Cerebellar nuclear complex (tissue), 1 donor: ENCODE measurements around the gene KYAT1.

Experiments
- DNase-seq, 2 experiments: peaks; one replicate each; lab custom pipeline; 2025; lab: John Stamatoyannopoulos, UW

KYAT1 gene

GRCh38 chr9:128838338-128838737 lies 43.4 kb downstream of the KYAT1 start:
- no peak for DNase-seq

GRCh38 chr9:128836509-128837145 lies 45.1 kb downstream of the KYAT1 start:
- no peak for DNase-seq

DNA sequence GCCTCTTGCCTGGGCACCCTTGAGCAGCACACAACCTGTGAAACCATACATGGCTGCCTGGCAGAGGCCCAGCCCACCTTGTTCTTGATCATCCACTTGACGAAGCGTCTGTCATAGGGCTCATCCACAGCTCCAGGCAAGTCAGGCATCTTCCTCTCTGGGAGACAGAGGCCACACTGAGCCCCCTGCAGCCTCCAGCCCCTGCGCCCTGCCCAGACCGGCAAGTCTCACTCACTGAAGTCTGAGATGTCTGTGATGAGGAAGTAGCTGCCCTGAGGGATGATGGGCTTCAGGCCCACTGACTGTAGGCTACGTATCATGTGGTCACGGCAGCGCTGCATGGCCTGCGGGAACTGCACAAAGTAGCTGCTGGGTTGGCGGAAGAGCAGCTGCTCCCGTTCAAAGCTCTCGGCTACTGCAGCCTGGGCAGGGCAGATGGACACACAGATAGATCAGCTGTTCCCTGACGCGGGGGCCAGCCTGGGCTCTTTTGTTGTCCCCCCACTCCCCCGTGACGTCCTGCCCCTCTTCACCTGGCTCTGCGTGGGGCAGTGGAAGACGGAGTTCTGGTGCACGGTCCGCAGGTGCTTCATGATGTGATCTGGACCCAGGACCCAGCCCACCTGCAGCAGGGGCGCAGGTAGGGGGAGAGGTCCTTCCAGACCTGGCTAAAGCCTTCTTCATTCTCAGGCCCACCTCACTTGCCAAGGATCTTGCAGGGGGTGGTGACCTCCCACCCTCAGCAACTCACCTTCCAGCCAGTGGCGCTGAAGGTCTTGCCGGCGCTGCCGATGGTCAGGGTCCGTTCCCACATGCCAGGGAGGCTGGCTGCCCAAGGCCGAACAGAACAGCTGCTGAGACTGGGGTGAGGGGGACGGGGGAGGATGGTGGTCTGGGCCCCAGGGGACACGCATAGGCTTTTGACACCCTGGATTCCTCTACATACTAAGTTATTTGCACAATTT lies 46.2 kb downstream of the KYAT1 start:
- DNase-seq, result no peak

DNA sequence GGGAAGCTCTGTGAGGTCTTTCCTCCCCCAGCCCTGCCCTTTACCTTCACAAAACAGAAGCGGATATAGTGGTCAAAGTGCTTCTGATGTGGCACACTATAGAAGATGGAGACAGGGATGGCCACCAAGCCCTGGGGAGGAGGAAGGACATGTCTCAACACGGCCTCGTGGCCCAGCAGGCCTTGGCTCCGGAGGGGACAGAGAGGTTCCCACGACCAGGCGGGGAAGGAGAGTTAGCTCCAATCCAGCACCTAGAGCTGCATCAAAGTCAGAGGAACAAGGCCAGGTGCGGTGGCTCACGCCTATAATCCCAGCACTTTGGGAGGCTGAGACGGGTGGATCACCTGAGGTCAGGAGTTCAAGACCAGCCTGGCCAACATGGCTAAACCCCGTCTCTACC lies 48.1 kb downstream of the KYAT1 start:
- no peak for DNase-seq

- peak; percentile 56 to 83 for DNase-seq
Measured at GRCh38 chr9:128829477-128830251, 52.1 kb downstream of the KYAT1 start, which contains the start of gene SPOUT1. SPOUT1 (minus strand) TSS chr9:128829794; CDS start chr9:128829780, 14 bp downstream.

DNA sequence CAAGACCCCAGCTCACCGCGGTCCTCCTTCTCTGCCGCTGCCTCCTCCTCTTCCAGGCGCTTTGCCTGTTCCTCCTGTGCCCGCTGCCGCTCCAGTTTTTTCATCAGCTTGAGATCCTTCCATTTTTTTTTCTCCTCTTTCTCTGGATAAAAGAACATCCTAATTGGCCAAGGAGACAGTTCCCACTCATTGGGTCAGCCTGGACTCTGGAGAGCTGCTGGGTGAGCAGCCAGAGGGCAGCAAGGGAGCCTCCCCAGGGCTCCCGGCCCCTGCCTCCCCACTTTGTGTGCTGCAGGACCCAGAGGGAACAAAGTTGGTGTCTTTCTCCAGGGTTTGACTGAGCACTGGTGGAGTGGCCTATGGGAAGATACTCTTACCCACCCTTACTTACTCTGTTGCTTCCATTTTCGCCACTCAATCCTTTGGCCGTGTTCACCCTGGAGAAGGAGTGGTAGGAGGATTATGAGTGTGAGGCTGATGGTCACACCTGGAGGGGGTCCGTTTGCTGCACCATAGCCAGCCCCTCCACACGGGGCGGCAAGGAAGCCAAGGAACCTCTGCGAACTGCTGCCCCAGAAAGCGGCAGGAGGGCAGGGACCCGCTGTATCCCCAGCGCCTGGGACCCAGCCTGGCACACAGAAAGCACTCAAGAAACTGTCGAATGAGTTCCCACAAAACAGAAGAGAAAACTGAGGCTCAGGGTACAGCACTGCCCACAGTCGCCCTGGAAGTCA lies 52.9 kb downstream of the KYAT1 start:
- no peak for DNase-seq

GRCh38 chr9:128828267-128828666 lies 53.5 kb downstream of the KYAT1 start:
- no peak for DNase-seq

DNA sequence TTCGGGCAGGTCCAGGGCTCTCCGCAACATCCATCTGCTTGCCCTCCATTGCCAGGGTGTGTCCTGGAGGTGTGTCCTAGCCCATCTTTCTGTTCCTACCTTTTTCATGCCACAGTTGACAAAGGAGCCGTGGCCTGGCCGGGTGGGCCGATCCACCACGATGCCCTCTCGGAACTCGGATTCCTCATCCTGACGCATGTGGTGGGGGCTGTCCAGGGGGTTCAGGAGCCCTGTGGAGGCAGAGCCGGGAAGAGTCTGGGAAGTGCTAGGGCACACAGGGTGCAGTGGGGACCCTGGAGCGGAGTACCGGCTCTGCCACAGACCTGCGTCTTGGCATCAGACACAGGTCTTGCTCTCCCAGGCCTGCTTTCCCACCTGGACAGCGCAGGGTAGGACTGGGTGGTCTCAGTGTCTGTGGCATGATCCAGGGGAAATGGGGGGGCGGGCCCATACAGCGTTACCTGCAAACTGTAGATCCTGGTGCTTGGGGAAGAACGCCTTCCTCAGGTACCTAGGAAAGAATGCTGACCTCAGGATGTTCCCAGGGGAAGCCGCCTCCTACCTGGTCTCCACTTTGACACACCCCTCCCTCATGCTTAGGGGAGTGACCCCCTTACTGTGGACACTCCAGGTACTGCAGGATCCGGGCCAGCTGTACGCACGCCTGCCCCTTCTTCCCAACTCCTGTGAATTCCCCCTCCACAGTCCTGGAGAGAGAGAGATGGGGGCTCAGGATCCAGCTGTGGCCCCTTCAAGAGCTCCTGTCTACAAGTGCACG lies 55.6 kb downstream of the KYAT1 start:
- no peak for DNase-seq

DNA sequence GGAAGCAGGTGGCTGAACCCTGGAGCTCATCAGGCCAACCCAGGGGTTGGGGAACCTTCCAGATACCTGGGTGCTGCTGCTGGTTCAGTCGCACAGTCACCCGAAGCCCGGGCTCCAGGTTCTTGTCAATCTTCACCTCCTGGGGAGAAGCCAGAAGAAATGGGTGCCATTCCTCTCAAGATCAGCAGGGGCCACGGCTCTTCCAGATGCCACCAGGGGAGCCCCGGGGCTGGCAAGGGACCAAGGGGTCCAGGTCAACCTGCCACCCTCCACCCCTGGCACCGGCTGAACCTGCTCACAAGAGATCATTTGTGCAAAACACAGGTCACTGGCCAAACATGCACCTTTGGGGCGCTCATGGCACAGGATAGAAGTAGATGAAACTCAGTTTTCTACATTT lies 56.8 kb downstream of the KYAT1 start:
- DNase-seq, result no peak

GRCh38 chr9:128823903-128824406 lies 57.8 kb downstream of the KYAT1 start:
- DNase-seq, result no peak

DNA sequence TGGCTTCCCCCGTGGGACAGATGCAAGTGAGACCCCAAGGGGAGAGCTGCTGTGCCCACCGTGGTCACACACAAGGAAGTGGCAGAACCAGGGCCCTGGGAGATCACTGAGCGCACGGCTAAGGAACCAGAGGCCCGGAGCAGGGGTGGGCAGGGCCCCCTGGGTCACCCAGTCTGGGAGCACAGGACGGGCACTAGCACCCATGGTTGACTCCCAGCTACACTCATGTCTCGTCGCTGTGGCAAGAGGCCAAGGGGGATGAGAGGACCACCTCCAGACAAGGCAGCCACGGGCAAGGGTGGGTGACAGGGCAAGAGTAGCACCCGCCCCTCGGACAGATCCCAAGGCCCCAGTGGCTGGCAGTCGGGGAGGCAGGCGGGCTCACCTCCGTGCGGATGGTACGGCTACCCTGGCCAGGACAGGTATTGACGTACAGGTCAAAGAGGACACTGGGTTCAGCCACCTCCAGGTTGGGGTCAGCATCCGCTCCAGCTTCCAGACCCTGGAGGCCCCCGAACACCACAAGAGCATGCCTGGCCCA lies 58.3 kb downstream of the KYAT1 start:
- no peak for DNase-seq

GRCh38 chr9:128822407-128823042 lies 59.2 kb downstream of the KYAT1 start:
- DNase-seq, result no peak

GRCh38 chr9:128821584-128822406 lies 60.0 kb downstream of the KYAT1 start:
- DNase-seq, result no peak

DNA sequence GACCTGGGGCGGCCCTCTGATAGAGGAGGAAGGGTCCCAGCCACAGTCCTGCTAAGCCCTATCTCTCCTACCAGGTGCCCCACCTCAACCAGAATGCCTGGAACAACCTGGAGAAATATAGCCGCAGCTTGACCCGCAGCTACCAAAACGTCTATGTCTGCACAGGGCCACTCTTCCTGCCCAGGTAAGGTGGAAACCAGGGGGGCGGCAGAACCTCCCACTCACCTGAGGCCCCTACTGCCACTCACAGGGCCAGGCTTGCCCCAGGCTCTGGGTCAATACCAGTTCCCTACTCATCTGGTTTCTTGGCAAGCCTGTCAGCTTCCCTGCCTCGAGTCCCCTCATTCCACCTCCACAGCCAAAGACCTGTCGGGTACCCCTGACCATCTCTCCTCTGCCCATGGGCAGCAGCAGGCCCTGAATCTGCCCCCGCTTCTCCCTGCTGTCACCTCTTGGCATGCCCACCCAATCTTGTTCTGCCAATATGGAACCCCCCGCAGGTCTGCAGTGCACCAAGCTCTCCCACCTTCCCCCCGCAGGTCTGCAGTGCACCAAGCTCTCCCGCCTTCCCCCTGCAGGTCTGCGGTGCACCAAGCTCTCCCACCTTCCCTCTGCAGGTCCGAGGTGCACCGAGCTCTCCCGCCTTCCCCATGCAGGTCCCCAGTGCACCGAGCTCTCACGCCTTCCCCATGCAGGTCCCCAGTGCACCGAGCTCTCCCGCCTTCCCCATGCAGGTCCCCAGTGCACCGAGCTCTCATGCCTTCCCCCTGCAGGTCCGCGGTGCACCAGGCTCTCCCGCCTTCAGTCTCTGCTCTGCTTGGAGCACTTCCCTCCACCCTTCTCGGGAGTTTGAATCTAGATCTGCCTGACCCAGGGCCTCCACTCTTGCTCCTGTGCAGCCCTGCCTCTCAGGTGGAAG lies 60.8 kb downstream of the KYAT1 start:
- DNase-seq, result no peak

DNA sequence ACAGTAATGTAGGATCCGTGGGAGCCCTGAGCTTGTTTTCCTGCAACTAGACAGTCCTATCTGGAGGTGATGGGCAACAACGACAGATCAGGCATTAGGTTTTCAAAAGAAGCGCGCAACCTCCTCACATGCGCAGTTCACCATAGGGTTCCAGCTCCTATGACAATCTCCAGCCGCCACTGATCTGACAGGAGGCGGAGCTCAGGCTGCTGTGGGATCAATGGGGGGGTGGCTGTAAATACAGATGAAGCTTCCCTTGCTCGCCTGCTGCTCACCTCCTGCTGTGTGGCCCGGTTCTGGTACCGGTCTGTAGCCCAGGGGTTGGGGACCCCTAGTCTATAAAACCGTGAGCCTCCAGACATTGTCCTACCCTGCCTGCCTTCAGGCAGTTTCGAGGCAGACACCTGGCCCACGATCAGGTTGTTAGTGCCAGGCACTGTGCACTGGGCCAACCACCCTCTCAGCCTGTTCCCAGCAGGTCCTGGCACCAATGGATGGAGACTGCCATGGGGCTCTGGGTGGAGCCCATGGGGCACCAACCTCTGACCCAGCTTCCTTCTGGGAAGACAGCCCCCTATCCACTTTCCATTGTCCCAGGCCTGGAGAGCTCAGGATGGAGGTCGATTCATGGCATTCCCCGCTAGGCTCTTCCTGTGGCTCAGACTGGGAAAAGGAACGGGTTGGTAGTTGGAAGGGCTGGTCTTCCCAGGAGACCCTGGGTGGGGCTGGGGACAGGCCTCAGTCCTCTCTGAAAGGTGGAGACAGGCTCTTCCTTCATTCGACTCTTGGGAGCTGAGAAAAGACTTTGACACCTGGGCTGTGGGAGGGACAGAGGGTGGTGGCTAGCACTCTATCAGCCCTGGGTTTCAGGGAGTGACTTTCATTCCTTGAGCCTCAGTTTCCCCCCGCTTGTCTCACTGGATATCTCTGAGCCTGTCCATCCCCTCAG lies 61.8 kb downstream of the KYAT1 start:
- DNase-seq, result peak in 1 of 2 experiments; percentile 20

GRCh38 chr9:128818839-128819715 lies 62.7 kb downstream of the KYAT1 start:
- DNase-seq, result no peak
